Adrenal gland (tissue), 12 donors: Measurements from ENCODE around the gene PRKCE. TPM values are rescaled to one million over a fixed set of nuclear protein-coding genes. Genes with fewer than 3 reads are reported as not detected.

ENCODE experiments used
- DNase-seq, 7 donors: peaks; one replicate each; pipeline ENCODE4 v3.0.0-alpha.2; 2019 to 2020
- H3K27ac ChIP-seq, 5 donors: fragments of 200-600 bp; sonication (generic) in 4 of 5; 1 replicate in 3 of 5; 2 replicates in 2 of 5; pipeline versions ENCODE4 v1.5.1 to v1.8.0; 2016 to 2020; ENCODE audit warnings: mild to moderate bottlenecking in 1 of 5
- H3K27me3 ChIP-seq: fragments of 200-600 bp; 2 replicates; pipeline ENCODE4 v1.8.0; 2021
- H3K36me3 ChIP-seq, 2 donors: fragments of 200-600 bp; replicated peaks in 1 of 2; 1 replicate in 1 of 2; 2 replicates in 1 of 2; pipeline versions ENCODE4 v1.5.1 to v1.8.0; 2018 to 2022
- H3K4me1 ChIP-seq, 2 donors: fragments of 200-600 bp; replicated peaks in 1 of 2; 1 replicate in 1 of 2; 2 replicates in 1 of 2; pipeline versions ENCODE4 v1.5.1 to v1.8.0; 2018 to 2021
- H3K4me3 ChIP-seq, 4 donors: fragments of 200-600 bp; sonication (generic) in 3 of 4; one replicate each; pipeline ENCODE4 v1.5.1; 2016 to 2018
- H3K9me3 ChIP-seq, 3 donors: fragments of 200-600 bp; sonication (generic) in 1 of 3; replicated peaks in 1 of 3; 1 replicate in 2 of 3; 2 replicates in 1 of 3; pipeline versions ENCODE4 v1.5.1 to v1.8.0; 2016 to 2021
- CTCF ChIP-seq, 6 experiments: fragments of 450-650 bp in 4 of 6; fragments of 200-600 bp in 2 of 6; sonication (generic) in 1 of 6; IDR thresholded peaks; 1 replicate in 5 of 6; 2 replicates in 1 of 6; pipeline versions ENCODE4 v1.5.1 to v1.8.0; 2016 to 2021; ENCODE audit warnings: antibody characterized with exemption in 6 of 6, mild to moderate bottlenecking in 2 of 6, moderate library complexity in 1 of 6
- POLR2A ChIP-seq, 2 donors: fragments of 450-650 bp; IDR thresholded peaks; one replicate each; pipeline ENCODE4 v1.6.1; 2017; ENCODE audit warnings: antibody characterized with exemption in 2 of 2, mild to moderate bottlenecking in 2 of 2, moderate library complexity in 1 of 2
- WGBS, 4 donors: extraction: QIAGEN DNeasy Blood & Tissue Kit in 2 of 4; methylation state at CpG; one replicate each; pipeline versions ENCODE4 v1.1.5 to v1.1.7; 2013 to 2017; 5-methylcytosine and 5-hydroxymethylcytosine counted together
- intact Hi-C, 2 donors: fragments of 100-400 bp; cut with DNase I; formaldehyde crosslinking; loops; one replicate each; pipeline versions ENCODE4 v1.14.1 to v1.15.0; 2022 to 2023
- polyA plus RNA-seq, 3 donors: library from polyadenylated mRNA; stranded (reverse); fragments of 200-250 nt in 2 of 3; fragments of 350-450 nt in 1 of 3; fragmentation: Illumina TruSeq in 1 of 3; extraction: RNeasy Lipid Tissue Mini Kit (QIAGEN cat#74804) in 1 of 3; gene quantifications; one replicate each; pipeline ENCODE4 v1.2.3, GENCODE V29; 2013 to 2014
- total RNA-seq, 9 donors: library from RNA; depleted of rRNA in 4 of 9; stranded (reverse); fragments of >200 nt in 4 of 9; fragments of 120-200 nt in 1 of 9; fragmentation: NEBNext Ultra II Directional in 1 of 9; extraction: Animal tissue kit (Norgen Biotek cat#: 25700) in 1 of 9; gene quantifications; one replicate each; pipeline versions ENCODE4 v1.1.0 to v1.2.4, GENCODE V29; 2013 to 2023
- donor health status: healthy with polysubstance abuse.
- donor health status: Bipolar disorder and iron deficiency.
- donor health status: DM: yes; HTN: yes; CAD: no.
- donor health status: DM: no; HTN: no; CAD: no.
- donor health status: DM: no; HTN: no; CAD: no.
- donor health status: DM: yes; HTN: yes; CAD: no.

PRKCE gene
- total and polyA plus RNA-seq, 12 donors, result 1.9 to 19.2 (median 8.0) TPM

- 92 to 98% (median 94%) methylated on average over 4 of the region's 4 CpGs for WGBS, 4 donors
These were observed 327.6 kb downstream of the PRKCE start for GRCh38 chr2:45979065-45979464.

GRCh38 chr2:45980161-45980865, 328.8 kb downstream of the PRKCE start:
- intact Hi-C loops, result no loop called here
- H3K27me3 ChIP-seq, result no peaks in the 10 kb centered on the region
- WGBS, 4 donors, result 80 to 89% (median 82%) methylated on average over 11 of the region's 11 CpGs
- DNase-seq, result no peak
- no peak overlapping the region for H3K27ac ChIP-seq
- no peaks in the 10 kb centered on the region for H3K9me3 ChIP-seq
- H3K36me3 ChIP-seq, result no peaks in the 10 kb centered on the region
- TF ChIP-seq POLR2A (IDR thresholded peaks at IDR 0.05), result no peak
- no peak for TF ChIP-seq CTCF (IDR thresholded peaks at IDR 0.05)
- no peaks in the 10 kb centered on the region for H3K4me1 ChIP-seq
- no peak overlapping the region for H3K4me3 ChIP-seq

More at GRCh38 chr2:45979065-45979464, 327.6 kb downstream of the PRKCE start:
- TF ChIP-seq CTCF (IDR thresholded peaks at IDR 0.05) (no peak), POLR2A (IDR thresholded peaks at IDR 0.05) (no peak)
- intact Hi-C loops, result no loop called here
- Histone ChIP-seq H3K4me3 (no peak overlapping the region), H3K36me3 (no peaks in the 10 kb centered on the region), H3K27ac (no peak overlapping the region), H3K9me3 (no peaks in the 10 kb centered on the region), H3K4me1 (no peaks in the 10 kb centered on the region), H3K27me3 (no peaks in the 10 kb centered on the region)
- DNase-seq, result no peak

- no peak overlapping the region for H3K27ac ChIP-seq
- no peak overlapping the region for H3K4me3 ChIP-seq
- H3K27me3 ChIP-seq, result no peaks in the 10 kb centered on the region
- no peaks in the 10 kb centered on the region for H3K36me3 ChIP-seq
- TF ChIP-seq POLR2A (IDR thresholded peaks at IDR 0.05) (no peak), CTCF (IDR thresholded peaks at IDR 0.05) (no peak)
- no peak for DNase-seq
- WGBS, 4 donors, result 58 to 83% (median 80%) methylated on average over 3 to 4 of the region's 4 CpGs
- no peaks in the 10 kb centered on the region for H3K9me3 ChIP-seq
- H3K4me1 ChIP-seq, result peaks cover 0 to 2% of the 10 kb centered on the region in 2 donors
- intact Hi-C loops, result no loop called here
These were observed 330.0 kb downstream of the PRKCE start for GRCh38 chr2:45981384-45981930.

- Histone ChIP-seq H3K27me3 (no peaks in the 10 kb centered on the region), H3K27ac (no peak overlapping the region), H3K9me3 (no peaks in the 10 kb centered on the region), H3K36me3 (no peaks in the 10 kb centered on the region), H3K4me1 (peaks cover 0 to 3% of the 10 kb centered on the region in 2 donors), H3K4me3 (no peak overlapping the region)
- intact Hi-C loops, result no loop called here
- DNase-seq, result no peak
- WGBS, 4 donors, result 90 to 96% (median 95%) methylated on average over 7 of the region's 7 CpGs
- no peak for TF ChIP-seq CTCF (IDR thresholded peaks at IDR 0.05)
- TF ChIP-seq POLR2A (IDR thresholded peaks at IDR 0.05), result no peak
These were observed 330.6 kb downstream of the PRKCE start for GRCh38 chr2:45982096-45982495.
